ENCODE results near the gene MYO3B.

The MYO3B gene

GRCh38 chr2:170300993-170301392 lies 123.0 kb downstream of the MYO3B start:
- DNase-seq (ENCODE audit: low read depth) = no peak

- no peak for DNase-seq (ENCODE audit: low read depth)
Observed at GRCh38 chr2:170301626-170302025, 123.7 kb downstream of the MYO3B start.

GRCh38 chr2:170305711-170306110 lies 127.8 kb downstream of the MYO3B start:
- no peak for DNase-seq (ENCODE audit: low read depth)

- DNase-seq (ENCODE audit: low read depth) = no peak
Observed at GRCh38 chr2:170306293-170306873, 128.4 kb downstream of the MYO3B start.

GRCh38 chr2:170307052-170307451 lies 129.1 kb downstream of the MYO3B start:
- no peak for DNase-seq (ENCODE audit: low read depth)

GRCh38 chr2:170307555-170308351 lies 129.8 kb downstream of the MYO3B start:
- no peak for DNase-seq (ENCODE audit: low read depth)

- no peak for DNase-seq (ENCODE audit: low read depth)
Observed at GRCh38 chr2:170310876-170311502, 133.0 kb downstream of the MYO3B start.

GRCh38 chr2:170313347-170313991 lies 135.5 kb downstream of the MYO3B start:
- no peak for DNase-seq (ENCODE audit: low read depth)

GRCh38 chr2:170313992-170314348 lies 136.0 kb downstream of the MYO3B start:
- DNase-seq (ENCODE audit: low read depth) = no peak

GRCh38 chr2:170314744-170315447 lies 136.9 kb downstream of the MYO3B start:
- no peak for DNase-seq (ENCODE audit: low read depth)

- DNase-seq (ENCODE audit: low read depth) = no peak
Observed at GRCh38 chr2:170320948-170321347, 143.0 kb downstream of the MYO3B start.

- no peak for DNase-seq (ENCODE audit: low read depth)
Observed at GRCh38 chr2:170321526-170321925, 143.6 kb downstream of the MYO3B start.

GRCh38 chr2:170322140-170322766 lies 144.3 kb downstream of the MYO3B start:
- DNase-seq (ENCODE audit: low read depth) = no peak

GRCh38 chr2:170323743-170324142 lies 145.8 kb downstream of the MYO3B start:
- no peak for DNase-seq (ENCODE audit: low read depth)

GRCh38 chr2:170324640-170325046 lies 146.7 kb downstream of the MYO3B start:
- no peak for DNase-seq (ENCODE audit: low read depth)

GRCh38 chr2:170330881-170331280 lies 152.9 kb downstream of the MYO3B start:
- no peak for DNase-seq (ENCODE audit: low read depth)

- DNase-seq (ENCODE audit: low read depth) = no peak
Observed at GRCh38 chr2:170332676-170333402, 154.9 kb downstream of the MYO3B start.

GRCh38 chr2:170335351-170335750 lies 157.4 kb downstream of the MYO3B start:
- DNase-seq (ENCODE audit: low read depth) = no peak

GRCh38 chr2:170336408-170336807 lies 158.5 kb downstream of the MYO3B start:
- DNase-seq (ENCODE audit: low read depth) = no peak

GRCh38 chr2:170336916-170337315 lies 159.0 kb downstream of the MYO3B start:
- no peak for DNase-seq (ENCODE audit: low read depth)

- no peak for DNase-seq (ENCODE audit: low read depth)
Observed at GRCh38 chr2:170339322-170339721, 161.4 kb downstream of the MYO3B start.
